Heart left ventricle (tissue), 16 donors: ENCODE measurements around the gene OR52W1. TPM values are rescaled to one million over a fixed set of nuclear protein-coding genes. Genes with fewer than 3 reads are reported as not detected.

Experiments used
- ATAC-seq, 4 donors: fragments of 200-7000 bp; cut with Tn5 transposase; one replicate each; pipeline ENCODE4 v1.9.1; 2020 to 2022; ENCODE audit warnings: moderate library complexity in 4 of 4, mild to moderate bottlenecking in 3 of 4, moderate number of reproducible peaks in 1 of 4
- DNase-seq, 5 donors: peaks; one replicate each; pipeline ENCODE4 v3.0.0-alpha.2; 2020
- H3K27ac ChIP-seq, 12 donors: fragments of 200-600 bp; sonication (generic) in 4 of 12; one replicate each; pipeline versions ENCODE4 v1.5.0 to v1.8.0; 2016 to 2022; ENCODE audit warnings: mild to moderate bottlenecking in 2 of 12
- H3K27me3 ChIP-seq, 9 donors: fragments of 200-600 bp; sonication (generic) in 2 of 9; one replicate each; pipeline versions ENCODE4 v1.5.1 to v1.8.0; 2016 to 2022; ENCODE audit warnings: mild to moderate bottlenecking in 3 of 9
- H3K36me3 ChIP-seq, 9 donors: fragments of 200-600 bp; sonication (generic) in 2 of 9; one replicate each; pipeline versions ENCODE4 v1.5.0 to v1.8.0; 2018 to 2022; ENCODE audit warnings: mild to moderate bottlenecking in 2 of 9
- H3K4me1 ChIP-seq, 12 donors: fragments of 200-600 bp; sonication (generic) in 4 of 12; one replicate each; pipeline versions ENCODE4 v1.5.0 to v1.8.0; 2016 to 2022; ENCODE audit warnings: mild to moderate bottlenecking in 3 of 12
- H3K4me3 ChIP-seq, 12 donors: fragments of 200-600 bp; sonication (generic) in 4 of 12; one replicate each; pipeline versions ENCODE4 v1.5.0 to v1.8.0; 2017 to 2022; ENCODE audit warnings: mild to moderate bottlenecking in 9 of 12, moderate library complexity in 4 of 12
- H3K9me3 ChIP-seq, 12 donors: fragments of 200-600 bp; sonication (generic) in 4 of 12; one replicate each; pipeline versions ENCODE4 v1.5.0 to v1.8.0; 2016 to 2022; ENCODE audit warnings: mild to moderate bottlenecking in 1 of 12
- POLR2A ChIP-seq, 2 donors: fragments of 450-650 bp; IDR thresholded peaks; one replicate each; pipeline ENCODE4 v1.6.1; 2017; ENCODE audit warnings: antibody characterized with exemption in 2 of 2, mild to moderate bottlenecking in 2 of 2, moderate library complexity in 2 of 2
- WGBS, 4 donors: extraction: QIAGEN DNeasy Blood & Tissue Kit in 2 of 4; methylation state at CpG; one replicate each; pipeline versions ENCODE4 v1.1.5 to v1.1.7; 2013 to 2018; 5-methylcytosine and 5-hydroxymethylcytosine counted together
- intact Hi-C, 10 donors: fragments of 100-400 bp; cut with DNase I; formaldehyde crosslinking; loops; one replicate each; pipeline versions ENCODE4 v1.11.1 to v1.14.2; 2022
- polyA plus RNA-seq, 2 donors: library from polyadenylated mRNA; stranded (reverse); fragments of 200-250 nt; gene quantifications; one replicate each; pipeline ENCODE4 v1.2.3, GENCODE V29; 2013
- total RNA-seq, 9 donors: library from RNA; depleted of rRNA in 2 of 9; stranded (reverse); fragments of >200 nt in 2 of 9; fragmentation: NEBNext Ultra II Directional in 3 of 9; extraction: Animal tissue kit (Norgen Biotek cat#: 25700) in 3 of 9; gene quantifications; one replicate each; pipeline versions ENCODE4 v1.1.0 to v1.2.4, GENCODE V29; 2016 to 2023
- TF ChIP-seq, protein P1 (sequence below), 12 donors: fragments of 200-600 bp; sonication (generic) in 4 of 12; IDR thresholded peaks; one replicate each; pipeline versions ENCODE4 v1.5.0 to v1.8.0; 2018 to 2022; ENCODE audit warnings: antibody characterized with exemption in 12 of 12, mild to moderate bottlenecking in 5 of 12
- donor health status: ischemic (EF 13 %, LVEDD 7.1; RV severe dilation, severe dysfunction).
- donor health status: healthy with polysubstance abuse.
- donor health status: DM: no; HTN: yes; CAD: no.
- donor health status: DM: no; HTN: no; CAD: no.
- donor health status: ischemic (EF 25% LVEDD 6.9; RV normal size, moderate dysfunction).
- donor health status: ischemic (EF 25% LVEDD 5.7; RV mildly dilated, moderate dysfunction).
- donor health status: healthy.
- donor health status: DM: yes; HTN: yes; CAD: no.
- donor health status: ischemic (EF 35%, LVEDD 5.7; RV mildly dilated, moderate dysfunction).
- donor health status: nonischemic (EF 11% LVEDD 7.7; RV severe dilation, severe dysfunction).
- donor health status: DM: yes; HTN: yes; CAD: no.
- donor health status: PGD.
- donor health status: ischemic (EF 29% LVEDD 5.4; RV normal size, mild dysfunction).
- donor health status: nonischemic (EF 23%, LVEDD 6.1; RV moderate dilation, normal function).

Gene OR52W1
- total and polyA plus RNA-seq, 11 donors = not detected

- Histone ChIP-seq H3K4me3 (no peak overlapping the region), H3K4me1 (peaks cover 0 to 53% (median 28%) of the 10 kb centered on the region in 12 donors), H3K27ac (no peak overlapping the region), H3K36me3 (no peaks in the 10 kb centered on the region), H3K9me3 (no peaks in the 10 kb centered on the region), H3K27me3 (no peaks in the 10 kb centered on the region)
- TF ChIP-seq, protein P1, sequence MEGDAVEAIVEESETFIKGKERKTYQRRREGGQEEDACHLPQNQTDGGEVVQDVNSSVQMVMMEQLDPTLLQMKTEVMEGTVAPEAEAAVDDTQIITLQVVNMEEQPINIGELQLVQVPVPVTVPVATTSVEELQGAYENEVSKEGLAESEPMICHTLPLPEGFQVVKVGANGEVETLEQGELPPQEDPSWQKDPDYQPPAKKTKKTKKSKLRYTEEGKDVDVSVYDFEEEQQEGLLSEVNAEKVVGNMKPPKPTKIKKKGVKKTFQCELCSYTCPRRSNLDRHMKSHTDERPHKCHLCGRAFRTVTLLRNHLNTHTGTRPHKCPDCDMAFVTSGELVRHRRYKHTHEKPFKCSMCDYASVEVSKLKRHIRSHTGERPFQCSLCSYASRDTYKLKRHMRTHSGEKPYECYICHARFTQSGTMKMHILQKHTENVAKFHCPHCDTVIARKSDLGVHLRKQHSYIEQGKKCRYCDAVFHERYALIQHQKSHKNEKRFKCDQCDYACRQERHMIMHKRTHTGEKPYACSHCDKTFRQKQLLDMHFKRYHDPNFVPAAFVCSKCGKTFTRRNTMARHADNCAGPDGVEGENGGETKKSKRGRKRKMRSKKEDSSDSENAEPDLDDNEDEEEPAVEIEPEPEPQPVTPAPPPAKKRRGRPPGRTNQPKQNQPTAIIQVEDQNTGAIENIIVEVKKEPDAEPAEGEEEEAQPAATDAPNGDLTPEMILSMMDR (IDR thresholded peaks at IDR 0.05) = no peak
- TF ChIP-seq POLR2A (IDR thresholded peaks at IDR 0.05) = no peak
- 55 to 66% (median 62%) methylated on average over 2 of the region's 2 CpGs for WGBS, 4 donors
- DNase-seq = no peak
- intact Hi-C loops = loop anchor here in 1 of 10 donors (10.0 kb wide), 1 partner anchor 245 kb away; the partner anchor contains the start of gene TRIM3
- no peak for ATAC-seq
These were observed 30.9 kb downstream of the OR52W1 start for GRCh38 chr11:6229911-6230310.

GRCh38 chr11:6232899-6233298, 33.9 kb downstream of the OR52W1 start:
- no peak for ATAC-seq
- Histone ChIP-seq H3K9me3 (no peaks in the 10 kb centered on the region), H3K27me3 (no peaks in the 10 kb centered on the region), H3K4me1 (peaks cover 0 to 40% (median 14%) of the 10 kb centered on the region in 12 donors), H3K4me3 (peak overlapping the region in 1 of 12 donors; percentile 4), H3K27ac (no peak overlapping the region), H3K36me3 (no peaks in the 10 kb centered on the region)
- no peak for TF ChIP-seq POLR2A (IDR thresholded peaks at IDR 0.05)
- TF ChIP-seq, protein P1 (IDR thresholded peaks at IDR 0.05) = no peak
- DNase-seq = no peak
- intact Hi-C loops = loop anchor here in 1 of 10 donors (10.0 kb wide), 1 partner anchor 242 kb away; the partner anchor contains the start of gene TRIM3

GRCh38 chr11:6233984-6234386, 35.0 kb downstream of the OR52W1 start:
- intact Hi-C loops = loop anchor here in 3 of 10 donors (2.0 to 10.0 kb wide), 3 partner anchors 85 to 241 kb away; partner anchors contain the start of genes CAVIN3 (in 1 of the 3) and TRIM3 (in 1 of the 3)
- TF ChIP-seq, protein P1 (IDR thresholded peaks at IDR 0.05) = no peak
- H3K4me3 ChIP-seq = peak overlapping the region; percentile 28 to 95 (median 83)
- no peaks in the 10 kb centered on the region for H3K27me3 ChIP-seq
- no peaks in the 10 kb centered on the region for H3K9me3 ChIP-seq
- ATAC-seq (peak in 1 of 4 donors; percentile 0), DNase-seq (no peak)
- H3K36me3 ChIP-seq = no peaks in the 10 kb centered on the region
- peak overlapping the region in 11 of 12 donors; percentile 55 to 91 (median 81) for H3K27ac ChIP-seq
- H3K4me1 ChIP-seq = peaks cover 0 to 40% (median 14%) of the 10 kb centered on the region in 12 donors
- 0 to 3% (median 2%) methylated on average over 10 of the region's 10 CpGs for WGBS, 4 donors

GRCh38 chr11:6234387-6235107, 35.5 kb downstream of the OR52W1 start, which contains the start of gene FHIP1B:
Gene FHIP1B (minus strand): TSS chr11:6234636. CDS start chr11:6224516, 10,120 bp downstream.
- peak in 1 of 2 donors; percentile 45 for TF ChIP-seq POLR2A (IDR thresholded peaks at IDR 0.05)
- TF ChIP-seq, protein P1 (IDR thresholded peaks at IDR 0.05) = no peak
- WGBS, 4 donors = 0 to 1% (median 0%) methylated on average over 59 to 62 of the region's 62 CpGs
- Histone ChIP-seq H3K9me3 (no peaks in the 10 kb centered on the region), H3K4me1 (peaks cover 0 to 36% (median 14%) of the 10 kb centered on the region in 12 donors), H3K27me3 (no peaks in the 10 kb centered on the region), H3K36me3 (no peaks in the 10 kb centered on the region), H3K27ac (peak within 1 kb of the TSS in 11 of 12 donors; percentile 74 to 91 (median 82)), H3K4me3 (peak within 1 kb of the TSS; percentile 28 to 95 (median 83))
- ATAC-seq (peak; percentile 98 to 99 (median 99)), DNase-seq (peak; percentile 100)
- intact Hi-C loops = loop anchor here in 5 of 10 donors (2.0 to 10.0 kb wide), 4 partner anchors 83 to 240 kb away; partner anchors contain the start of genes CAVIN3 (in 1 of the 5) and TRIM3 (in 1 of the 5)
